ENCODE measurements around the gene YPEL2. TPM values are rescaled to one million over a fixed set of nuclear protein-coding genes. Genes with fewer than 3 reads are reported as not detected.
A peak's percentile ranks its signal among the peaks of the same experiment; 100 is the strongest.

Gene YPEL2
- total RNA-seq, 1 experiment from 2014 or later = 2.9 TPM

DNA sequence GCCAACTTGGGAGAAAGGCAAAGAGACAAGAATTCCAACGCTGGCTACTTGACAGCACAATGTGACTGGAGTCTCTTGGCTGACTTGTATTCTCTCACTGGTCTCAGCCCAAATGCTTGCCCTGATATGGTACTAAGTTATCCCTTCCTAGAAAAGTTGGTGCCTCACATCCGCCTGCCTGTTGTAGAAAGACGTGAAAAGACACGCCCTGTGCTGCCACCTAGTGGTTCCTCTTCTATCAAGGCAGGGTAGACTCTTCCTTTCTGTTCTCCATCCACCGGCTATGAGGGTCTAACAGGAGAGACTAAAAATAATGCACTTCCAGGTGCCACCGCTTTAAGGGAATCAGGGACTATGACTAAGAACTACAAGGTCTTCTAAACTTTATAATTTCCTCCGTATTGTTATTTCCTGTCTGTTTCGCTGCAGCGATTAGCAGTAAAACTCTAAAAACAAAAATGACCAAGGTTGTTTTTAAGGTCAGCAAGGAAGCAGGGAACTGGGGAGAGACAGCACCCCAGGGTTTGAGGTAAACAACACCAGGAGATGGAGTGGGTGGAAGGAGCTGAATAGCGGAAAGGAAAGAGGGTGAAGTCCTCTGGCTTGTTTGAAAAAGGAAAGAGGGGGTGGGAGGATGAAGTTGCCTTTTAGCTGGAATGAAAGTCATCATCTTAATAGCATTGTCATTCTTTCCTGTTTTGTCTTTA, 109.5 kb downstream of the YPEL2 start:
- no peaks in the 10 kb centered on the region for H3K27me3 ChIP-seq (replicated peaks; ENCODE audit: control insufficient read depth, insufficient read depth, low read length)
- BruUV-seq (replicated peaks) = no TSS peak
- POLR2A ChIA-PET = no interaction called here
- peak; percentile 87 to 89 for DNase-seq
- CTCF ChIA-PET = interaction anchor here (0.7 to 5.1 kb wide), 4 partner anchors 16 to 130 kb away, joined by 4 to 29 read pairs (median 12); no protein-coding TSS in a partner anchor
- Mint-ChIP-seq H3K36me3 (ENCODE audit: insufficient read depth, unreplicated experiment) (no peaks in the 10 kb centered on the region), H3K27ac (ENCODE audit: unreplicated experiment) (no peak overlapping the region), H3K4me1 (ENCODE audit: low read depth, unreplicated experiment) (peaks cover 7% of the 10 kb centered on the region), H3K27me3 (ENCODE audit: insufficient read depth, unreplicated experiment) (no peaks in the 10 kb centered on the region), H3K9me3 (ENCODE audit: unreplicated experiment) (no peaks in the 10 kb centered on the region), H3K4me3 (ENCODE audit: unreplicated experiment) (no peak overlapping the region)
- TF ChIP-seq, protein P1, sequence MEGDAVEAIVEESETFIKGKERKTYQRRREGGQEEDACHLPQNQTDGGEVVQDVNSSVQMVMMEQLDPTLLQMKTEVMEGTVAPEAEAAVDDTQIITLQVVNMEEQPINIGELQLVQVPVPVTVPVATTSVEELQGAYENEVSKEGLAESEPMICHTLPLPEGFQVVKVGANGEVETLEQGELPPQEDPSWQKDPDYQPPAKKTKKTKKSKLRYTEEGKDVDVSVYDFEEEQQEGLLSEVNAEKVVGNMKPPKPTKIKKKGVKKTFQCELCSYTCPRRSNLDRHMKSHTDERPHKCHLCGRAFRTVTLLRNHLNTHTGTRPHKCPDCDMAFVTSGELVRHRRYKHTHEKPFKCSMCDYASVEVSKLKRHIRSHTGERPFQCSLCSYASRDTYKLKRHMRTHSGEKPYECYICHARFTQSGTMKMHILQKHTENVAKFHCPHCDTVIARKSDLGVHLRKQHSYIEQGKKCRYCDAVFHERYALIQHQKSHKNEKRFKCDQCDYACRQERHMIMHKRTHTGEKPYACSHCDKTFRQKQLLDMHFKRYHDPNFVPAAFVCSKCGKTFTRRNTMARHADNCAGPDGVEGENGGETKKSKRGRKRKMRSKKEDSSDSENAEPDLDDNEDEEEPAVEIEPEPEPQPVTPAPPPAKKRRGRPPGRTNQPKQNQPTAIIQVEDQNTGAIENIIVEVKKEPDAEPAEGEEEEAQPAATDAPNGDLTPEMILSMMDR (IDR thresholded peaks at IDR 0.05; ENCODE audit: insufficient read depth in 1 of 2, low read depth in 1 of 2, low read length in 1 of 2, severe bottlenecking in 1 of 2, unreplicated experiment in 1 of 2) = peak; percentile 82 to 90
- intact Hi-C loops (cut with micrococcal nuclease; ENCODE audit: unreplicated experiment) = loop anchor here (1.0 to 2.0 kb wide), 4 partner anchors 74 to 220 kb away; partner anchors contain the start of gene GDPD1
- H3K36me3 ChIP-seq (ENCODE audit: control insufficient read depth, insufficient read depth, low read length) = no peaks in the 10 kb centered on the region
- no peak overlapping the region for H3K4me3 ChIP-seq (ENCODE audit: low read depth, low read length)
- H3K9me3 ChIP-seq = no peaks in the 10 kb centered on the region
- no peaks in the 10 kb centered on the region for H3K4me1 ChIP-seq

- Mint-ChIP-seq H3K9me3 (ENCODE audit: unreplicated experiment) (no peaks in the 10 kb centered on the region), H3K27ac (ENCODE audit: unreplicated experiment) (no peak overlapping the region), H3K36me3 (ENCODE audit: insufficient read depth, unreplicated experiment) (no peaks in the 10 kb centered on the region), H3K4me1 (ENCODE audit: low read depth, unreplicated experiment) (peaks cover 7% of the 10 kb centered on the region), H3K27me3 (ENCODE audit: insufficient read depth, unreplicated experiment) (no peaks in the 10 kb centered on the region), H3K4me3 (ENCODE audit: unreplicated experiment) (no peak overlapping the region)
- Histone ChIP-seq H3K36me3 (ENCODE audit: control insufficient read depth, insufficient read depth, low read length) (no peaks in the 10 kb centered on the region), H3K9me3 (no peaks in the 10 kb centered on the region), H3K4me3 (ENCODE audit: low read depth, low read length) (no peak overlapping the region), H3K4me1 (no peaks in the 10 kb centered on the region), H3K27me3 (replicated peaks; ENCODE audit: control insufficient read depth, insufficient read depth, low read length) (no peaks in the 10 kb centered on the region)
- DNase-seq = no peak
- TF ChIP-seq, protein P1 (IDR thresholded peaks at IDR 0.05; ENCODE audit: insufficient read depth in 1 of 2, low read depth in 1 of 2, low read length in 1 of 2, severe bottlenecking in 1 of 2, unreplicated experiment in 1 of 2) = no peak
- no TSS peak for BruUV-seq (replicated peaks)
- intact Hi-C loops (cut with micrococcal nuclease; ENCODE audit: unreplicated experiment) = loop anchor here (1.0 to 2.0 kb wide), 3 partner anchors 75 to 221 kb away; partner anchors contain the start of gene GDPD1
- CTCF ChIA-PET = interaction anchor here (1.1 to 5.1 kb wide), 3 partner anchors 15 to 131 kb away, joined by 4 to 29 read pairs (median 19); no protein-coding TSS in a partner anchor
- POLR2A ChIA-PET = interaction anchor here (0.5 kb wide), 1 partner anchor 39 kb away, joined by 3 read pairs; no protein-coding TSS in a partner anchor
Observed at GRCh38 chr17:59441464-59442096, 110.1 kb downstream of the YPEL2 start.

- Mint-ChIP-seq H3K4me1 (ENCODE audit: low read depth, unreplicated experiment) (peaks cover 7% of the 10 kb centered on the region), H3K4me3 (ENCODE audit: unreplicated experiment) (no peak overlapping the region), H3K27ac (ENCODE audit: unreplicated experiment) (no peak overlapping the region), H3K9me3 (ENCODE audit: unreplicated experiment) (no peaks in the 10 kb centered on the region), H3K27me3 (ENCODE audit: insufficient read depth, unreplicated experiment) (no peaks in the 10 kb centered on the region), H3K36me3 (ENCODE audit: insufficient read depth, unreplicated experiment) (no peaks in the 10 kb centered on the region)
- POLR2A ChIA-PET = no interaction called here
- TF ChIP-seq, protein P1 (IDR thresholded peaks at IDR 0.05; ENCODE audit: insufficient read depth in 1 of 2, low read depth in 1 of 2, low read length in 1 of 2, severe bottlenecking in 1 of 2, unreplicated experiment in 1 of 2) = no peak
- no peaks in the 10 kb centered on the region for H3K4me1 ChIP-seq
- CTCF ChIA-PET = interaction anchor here (0.6 to 5.1 kb wide), 2 partner anchors 132 to 258 kb away, joined by 8 to 29 read pairs; no protein-coding TSS in a partner anchor
- BruUV-seq (replicated peaks) = no TSS peak
- no peak overlapping the region for H3K4me3 ChIP-seq (ENCODE audit: low read depth, low read length)
- H3K27me3 ChIP-seq (replicated peaks; ENCODE audit: control insufficient read depth, insufficient read depth, low read length) = no peaks in the 10 kb centered on the region
- intact Hi-C loops (cut with micrococcal nuclease; ENCODE audit: unreplicated experiment) = no loop called here
- no peaks in the 10 kb centered on the region for H3K36me3 ChIP-seq (ENCODE audit: control insufficient read depth, insufficient read depth, low read length)
- H3K9me3 ChIP-seq = no peaks in the 10 kb centered on the region
- DNase-seq = no peak
Observed at GRCh38 chr17:59443106-59443505, 111.7 kb downstream of the YPEL2 start.

Measured in Caco-2 (cell line).